Measurements from ENCODE around the gene SLC23A2. TPM values are rescaled to one million over a fixed set of nuclear protein-coding genes. Genes with fewer than 3 reads are reported as not detected.
"Not testable (repeated sequence)": the region's sequence is repeated elsewhere in the genome, so short reads cannot be mapped to it uniquely, and the experiment has no call there.

Gene SLC23A2
- polyA plus RNA-seq, 1 of the 3 experiments (the other 2 are of a cell fraction), result 14.0 TPM

GRCh38 chr20:5031206-5031557 lies 29.9 kb upstream of the SLC23A2 start (continued):
- TF ChIP-seq ZBTB33 (IDR thresholded peaks at IDR 0.05; ENCODE audit: borderline replicate concordance, low read depth) (no peak), SMC3 (IDR thresholded peaks at IDR 0.05; ENCODE audit: low read depth, low read length) (no peak), EZH2phosphoT487 (IDR thresholded peaks at IDR 0.05; ENCODE audit: borderline replicate concordance, low read depth) (no peak), IRF3 (IDR thresholded peaks at IDR 0.05; ENCODE audit: low read depth, low read length) (no peak)

DNA sequence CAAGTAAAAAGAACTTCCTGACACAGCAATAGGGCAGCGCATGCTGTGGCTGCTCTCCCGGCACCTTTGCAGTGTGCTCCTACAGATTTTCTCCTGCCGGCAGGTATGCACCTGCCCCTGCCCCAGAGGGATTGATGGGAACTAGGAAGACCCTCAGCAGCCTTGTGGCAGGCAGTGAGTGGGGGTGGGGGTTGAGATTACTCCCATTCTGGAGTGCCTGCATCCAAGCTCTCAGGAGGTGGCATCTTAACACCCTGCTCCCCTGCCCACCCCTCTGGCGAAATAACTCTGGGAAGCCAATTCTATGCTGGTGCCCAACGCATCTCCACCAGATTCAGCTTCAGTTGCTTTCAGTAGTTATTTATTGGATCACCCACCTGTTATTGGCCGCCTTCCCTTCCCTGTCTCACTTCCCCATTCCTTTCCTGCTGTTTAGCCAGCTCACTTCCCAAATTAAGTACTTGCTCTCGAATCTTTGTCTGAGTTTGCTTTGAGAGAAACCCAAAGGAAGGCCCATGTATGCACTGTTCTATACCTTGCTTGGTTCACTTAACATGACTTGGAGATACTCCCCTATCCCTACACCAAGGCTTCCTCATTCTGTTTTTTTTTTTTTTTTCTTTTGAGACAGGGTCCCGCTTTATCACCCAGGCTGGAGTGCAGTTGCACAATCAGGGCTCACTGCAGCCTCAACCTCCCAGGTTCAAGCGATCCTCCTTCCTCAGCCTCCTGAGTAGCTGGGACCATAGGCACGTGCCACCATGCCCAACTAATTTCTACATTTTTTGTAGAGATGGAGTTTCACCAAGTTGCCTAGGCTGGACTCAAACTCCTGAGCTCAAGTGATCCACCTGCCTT lies 29.3 kb upstream of the SLC23A2 start:
- no peak for DNase-seq
- H3K4me2 ChIP-seq, result no peak overlapping the region
- no peaks in the 10 kb centered on the region for H3K4me1 ChIP-seq (ENCODE audit: control insufficient read depth in 1 of 2, insufficient read depth in 2 of 2, low read depth in 1 of 2, low read length in 1 of 2)
- H3K36me3 ChIP-seq (replicated peaks in 1 of 2; ENCODE audit: control insufficient read depth in 1 of 2, insufficient read depth in 2 of 2, low read length in 1 of 2), result no peaks in the 10 kb centered on the region
- no peaks in the 10 kb centered on the region for H4K20me1 ChIP-seq (ENCODE audit: insufficient read depth)
- WGBS (ENCODE audit: low lambda C conversion rate), result 85% methylated on average over 10 of the region's 10 CpGs
- CTCF ChIA-PET, result no interaction called here
- H2AFZ ChIP-seq (ENCODE audit: low read depth), result no peak overlapping the region
- no peak for TF ChIP-seq EZH2phosphoT487 (IDR thresholded peaks at IDR 0.05; ENCODE audit: borderline replicate concordance, low read depth)
- no peaks in the 10 kb centered on the region for H3K27me3 ChIP-seq (ENCODE audit: insufficient read depth)
- POLR2A ChIA-PET, result no interaction called here
- H3K9ac ChIP-seq, result no peak overlapping the region
- no peak overlapping the region for H3K27ac ChIP-seq (ENCODE audit: low read depth in 2 of 2, low read length in 1 of 2)
- no peaks in the 10 kb centered on the region for H3K79me2 ChIP-seq (ENCODE audit: insufficient read depth)
- H3K9me2 ChIP-seq, result no peaks in the 10 kb centered on the region
- H3K9me3 ChIP-seq, result no peaks in the 10 kb centered on the region
- no peak overlapping the region for H3K4me3 ChIP-seq (ENCODE audit: low read depth in 2 of 2, low read length in 1 of 2)
- H3F3A ChIP-seq (replicated peaks; ENCODE audit: insufficient read depth), result no peaks in the 10 kb centered on the region

- H4K20me1 ChIP-seq (ENCODE audit: insufficient read depth); H3K36me3 ChIP-seq (replicated peaks in 1 of 2; ENCODE audit: control insufficient read depth in 1 of 2, insufficient read depth in 2 of 2, low read length in 1 of 2); H2AFZ ChIP-seq (ENCODE audit: low read depth); POLR2A ChIA-PET; H3K9ac ChIP-seq; H3F3A ChIP-seq (replicated peaks; ENCODE audit: insufficient read depth); CTCF ChIA-PET; H3K4me2 ChIP-seq; H3K4me3 ChIP-seq (ENCODE audit: low read depth in 2 of 2, low read length in 1 of 2); H3K4me1 ChIP-seq (ENCODE audit: control insufficient read depth in 1 of 2, insufficient read depth in 2 of 2, low read depth in 1 of 2, low read length in 1 of 2); H3K9me3 ChIP-seq; H3K9me2 ChIP-seq; DNase-seq; H3K79me2 ChIP-seq (ENCODE audit: insufficient read depth); H3K27me3 ChIP-seq (ENCODE audit: insufficient read depth): not testable (repeated sequence)
- peak overlapping the region in 1 of 2 experiments; percentile 14; a peak in 1 of 4 replicates for H3K27ac ChIP-seq (ENCODE audit: low read depth in 2 of 2, low read length in 1 of 2)
- 92% methylated on average over 4 of the region's 4 CpGs for WGBS (ENCODE audit: low lambda C conversion rate)
- TF ChIP-seq GATA2 (CRISPR knock-in tag; IDR thresholded peaks at IDR 0.05), result peak; percentile 26; the same call in 1 of the 2 replicates
Observed at GRCh38 chr20:5028258-5029059, 27.1 kb upstream of the SLC23A2 start.
